Uterus (tissue), 4 donors: ENCODE measurements around the gene MSMP. TPM values are rescaled to one million over a fixed set of nuclear protein-coding genes. Genes with fewer than 3 reads are reported as not detected.
A peak's percentile ranks its signal among the peaks of the same experiment; 100 is the strongest.

ENCODE experiments used
- DNase-seq, 2 donors: peaks; one replicate each; pipeline ENCODE4 v3.0.0-alpha.2; 2019 to 2020
- H3K27ac ChIP-seq, 2 donors: fragments of 200-600 bp; sonication (generic); 1 replicate in 1 of 2; 2 replicates in 1 of 2; pipeline ENCODE4 v1.5.1; 2016 to 2018
- H3K27me3 ChIP-seq, 2 donors: fragments of 200-600 bp; sonication (generic); one replicate each; pipeline ENCODE4 v1.5.1; 2018 to 2019; ENCODE audit warnings: control low read depth in 1 of 2
- H3K36me3 ChIP-seq, 2 donors: fragments of 200-600 bp; sonication (generic); one replicate each; pipeline ENCODE4 v1.5.1; 2019; ENCODE audit warnings: control low read depth in 1 of 2
- H3K4me1 ChIP-seq, 2 donors: fragments of 200-600 bp; sonication (generic); one replicate each; pipeline ENCODE4 v1.5.1; 2018 to 2019; ENCODE audit warnings: control low read depth in 1 of 2
- H3K4me3 ChIP-seq, 2 donors: fragments of 200-600 bp; sonication (generic); 1 replicate in 1 of 2; 2 replicates in 1 of 2; pipeline ENCODE4 v1.5.1; 2018 to 2019; ENCODE audit warnings: mild to moderate bottlenecking in 1 of 2
- H3K9me3 ChIP-seq, 2 donors: fragments of 200-600 bp; sonication (generic); one replicate each; pipeline ENCODE4 v1.5.1; 2019; ENCODE audit warnings: control low read depth in 1 of 2
- POLR2A ChIP-seq, 2 donors: fragments of 450-650 bp; IDR thresholded peaks; one replicate each; pipeline ENCODE4 v1.6.1; 2016; ENCODE audit warnings: antibody characterized with exemption in 2 of 2, mild to moderate bottlenecking in 1 of 2, moderate library complexity in 1 of 2
- intact Hi-C: fragments of 100-400 bp; cut with DNase I; formaldehyde crosslinking; loops from one replicate; pipeline ENCODE4 v1.15.1; 2023; ENCODE audit warnings: low total_unique reads
- total RNA-seq, 4 donors: library from RNA; depleted of rRNA in 3 of 4; stranded (reverse); fragments of >200 nt in 3 of 4; gene quantifications; one replicate each; pipeline versions ENCODE4 v1.1.0 to v1.2.4, GENCODE V29; 2014 to 2023
- TF ChIP-seq, protein P1 (sequence below), 4 experiments: fragments of 200-600 bp in 2 of 4; fragments of 450-650 bp in 2 of 4; sonication (generic) in 2 of 4; IDR thresholded peaks; one replicate each; pipeline ENCODE4 v1.5.1; 2016 to 2019; ENCODE audit warnings: antibody characterized with exemption in 4 of 4, mild to moderate bottlenecking in 2 of 4, moderate library complexity in 1 of 4
- donor health status: DM: yes; HTN: yes; CAD: no.

MSMP gene
- total RNA-seq, 4 donors from 2014 or later, result not detected

DNA sequence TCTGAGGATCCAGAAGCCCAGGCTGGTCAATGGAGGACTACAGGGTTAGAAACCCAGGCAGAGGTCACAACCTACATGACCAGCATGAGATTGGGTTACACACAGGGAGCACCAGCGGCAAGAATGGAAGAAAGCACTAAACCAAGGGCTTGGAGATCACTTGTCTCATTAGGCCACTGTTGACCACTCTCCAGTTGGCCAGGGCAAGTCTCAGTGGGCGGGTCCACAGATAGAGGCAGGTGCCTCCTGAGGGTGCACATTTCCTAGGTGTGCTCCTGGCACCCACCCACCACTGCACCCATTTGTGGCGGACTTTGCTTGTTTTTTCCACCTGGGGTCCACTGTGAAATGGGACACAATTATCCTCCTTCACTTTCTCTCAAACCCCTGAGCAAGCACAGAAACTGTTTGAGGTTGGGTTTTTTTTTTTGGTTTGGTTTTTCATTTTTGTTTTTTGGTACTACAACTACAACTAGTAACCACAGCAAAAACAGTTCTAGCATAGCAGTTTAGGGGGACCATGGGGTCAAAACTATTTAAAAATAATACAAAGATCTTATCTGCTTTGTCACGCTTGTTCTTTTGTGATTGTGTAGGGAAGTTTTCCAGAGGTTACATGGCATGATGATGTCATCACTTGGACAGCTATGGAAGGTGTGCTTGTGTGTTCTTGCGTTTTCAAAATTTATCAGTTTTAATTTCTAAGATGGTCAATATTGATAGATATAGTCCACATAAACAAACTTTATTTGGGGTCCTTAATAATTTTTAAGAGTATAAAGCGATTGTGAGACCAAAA lies 43.4 kb upstream of the MSMP start:
- Histone ChIP-seq H3K27me3 (no peaks in the 10 kb centered on the region), H3K36me3 (no peaks in the 10 kb centered on the region), H3K4me3 (no peak overlapping the region), H3K9me3 (no peaks in the 10 kb centered on the region), H3K27ac (no peak overlapping the region), H3K4me1 (peaks cover 11 to 12% of the 10 kb centered on the region in 2 donors)
- intact Hi-C loops, result no loop called here
- TF ChIP-seq, protein P1, sequence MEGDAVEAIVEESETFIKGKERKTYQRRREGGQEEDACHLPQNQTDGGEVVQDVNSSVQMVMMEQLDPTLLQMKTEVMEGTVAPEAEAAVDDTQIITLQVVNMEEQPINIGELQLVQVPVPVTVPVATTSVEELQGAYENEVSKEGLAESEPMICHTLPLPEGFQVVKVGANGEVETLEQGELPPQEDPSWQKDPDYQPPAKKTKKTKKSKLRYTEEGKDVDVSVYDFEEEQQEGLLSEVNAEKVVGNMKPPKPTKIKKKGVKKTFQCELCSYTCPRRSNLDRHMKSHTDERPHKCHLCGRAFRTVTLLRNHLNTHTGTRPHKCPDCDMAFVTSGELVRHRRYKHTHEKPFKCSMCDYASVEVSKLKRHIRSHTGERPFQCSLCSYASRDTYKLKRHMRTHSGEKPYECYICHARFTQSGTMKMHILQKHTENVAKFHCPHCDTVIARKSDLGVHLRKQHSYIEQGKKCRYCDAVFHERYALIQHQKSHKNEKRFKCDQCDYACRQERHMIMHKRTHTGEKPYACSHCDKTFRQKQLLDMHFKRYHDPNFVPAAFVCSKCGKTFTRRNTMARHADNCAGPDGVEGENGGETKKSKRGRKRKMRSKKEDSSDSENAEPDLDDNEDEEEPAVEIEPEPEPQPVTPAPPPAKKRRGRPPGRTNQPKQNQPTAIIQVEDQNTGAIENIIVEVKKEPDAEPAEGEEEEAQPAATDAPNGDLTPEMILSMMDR (IDR thresholded peaks at IDR 0.05), result no peak
- TF ChIP-seq POLR2A (IDR thresholded peaks at IDR 0.05), result no peak
- no peak for DNase-seq

DNA sequence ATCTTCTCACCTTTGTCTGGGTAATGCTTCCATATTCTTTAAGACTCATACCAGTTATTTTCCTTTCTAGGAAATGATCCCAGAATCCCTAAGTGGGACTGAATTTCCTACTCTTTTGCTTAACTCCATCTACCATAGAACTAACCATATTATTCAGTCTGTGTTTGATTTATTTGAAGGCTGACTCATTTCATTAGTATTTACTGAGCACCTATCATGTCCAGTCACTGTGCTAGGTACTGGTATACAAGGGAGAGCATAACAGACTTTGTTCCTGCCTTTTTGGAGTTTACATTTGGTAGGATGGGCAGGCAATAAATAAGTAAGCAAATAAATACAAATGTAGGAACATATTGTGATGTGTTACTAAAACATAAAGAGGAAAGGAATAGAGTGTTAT lies 41.6 kb upstream of the MSMP start:
- TF ChIP-seq, protein P1 (IDR thresholded peaks at IDR 0.05), result no peak
- TF ChIP-seq POLR2A (IDR thresholded peaks at IDR 0.05), result no peak
- H3K4me1 ChIP-seq, result peaks cover 12 to 22% of the 10 kb centered on the region in 2 donors
- no peak overlapping the region for H3K4me3 ChIP-seq
- no peaks in the 10 kb centered on the region for H3K27me3 ChIP-seq
- no peaks in the 10 kb centered on the region for H3K9me3 ChIP-seq
- DNase-seq, result no peak
- intact Hi-C loops, result no loop called here
- H3K36me3 ChIP-seq, result no peaks in the 10 kb centered on the region
- H3K27ac ChIP-seq, result no peak overlapping the region

DNA sequence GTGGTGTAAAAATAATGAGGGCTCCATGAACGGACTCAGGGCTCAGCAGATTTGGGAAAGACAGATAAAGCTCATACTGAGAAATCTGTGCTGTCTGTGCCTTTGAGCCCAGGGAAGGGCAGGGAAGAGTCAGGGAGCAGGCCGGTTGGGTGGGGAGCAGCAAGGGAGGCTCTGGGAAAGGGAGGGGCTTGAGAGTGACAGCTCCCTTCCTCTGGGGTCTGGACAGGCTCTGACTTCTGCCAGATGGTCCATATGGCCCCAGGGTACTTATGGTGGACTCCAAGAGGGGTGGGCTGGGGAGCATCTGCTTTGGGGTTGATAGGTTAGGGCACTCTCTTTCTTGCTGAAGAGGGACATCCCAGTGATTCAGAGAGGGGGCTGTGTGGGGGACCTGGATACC lies 39.4 kb upstream of the MSMP start:
- DNase-seq, result no peak
- no peak overlapping the region for H3K4me3 ChIP-seq
- no peaks in the 10 kb centered on the region for H3K9me3 ChIP-seq
- H3K27me3 ChIP-seq, result no peaks in the 10 kb centered on the region
- no peaks in the 10 kb centered on the region for H3K36me3 ChIP-seq
- intact Hi-C loops, result loop anchor here (5.0 kb wide), 1 partner anchor 89 kb away; no protein-coding TSS in a partner anchor
- TF ChIP-seq POLR2A (IDR thresholded peaks at IDR 0.05), result no peak
- TF ChIP-seq, protein P1 (IDR thresholded peaks at IDR 0.05), result no peak
- peaks cover 12 to 22% of the 10 kb centered on the region in 2 donors for H3K4me1 ChIP-seq
- peak overlapping the region; percentile 25 to 63 for H3K27ac ChIP-seq

DNA sequence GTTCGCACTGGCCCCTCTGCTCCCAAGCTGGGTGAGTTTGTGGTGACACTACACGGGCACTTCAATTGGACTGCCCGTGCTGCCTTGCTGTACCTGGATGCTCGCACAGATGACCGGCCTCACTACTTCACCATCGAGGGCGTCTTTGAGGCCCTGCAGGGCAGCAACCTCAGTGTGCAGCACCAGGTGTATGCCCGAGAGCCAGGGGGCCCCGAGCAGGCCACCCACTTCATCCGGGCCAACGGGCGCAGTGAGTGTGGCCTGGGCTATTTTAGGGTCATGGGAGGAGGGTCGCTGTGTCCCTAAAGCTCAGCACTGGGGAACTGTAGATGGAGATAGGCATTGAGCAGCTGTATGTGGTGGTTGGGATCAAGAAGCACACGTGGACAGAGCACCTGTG lies 38.8 kb upstream of the MSMP start:
- peaks cover 12 to 22% of the 10 kb centered on the region in 2 donors for H3K4me1 ChIP-seq
- no peak for DNase-seq
- TF ChIP-seq POLR2A (IDR thresholded peaks at IDR 0.05), result no peak
- TF ChIP-seq, protein P1 (IDR thresholded peaks at IDR 0.05), result no peak
- H3K27me3 ChIP-seq, result no peaks in the 10 kb centered on the region
- H3K9me3 ChIP-seq, result no peaks in the 10 kb centered on the region
- H3K4me3 ChIP-seq, result no peak overlapping the region
- intact Hi-C loops, result loop anchor here (5.0 kb wide), 1 partner anchor 89 kb away; no protein-coding TSS in a partner anchor
- peak overlapping the region; percentile 63 to 91 for H3K27ac ChIP-seq
- H3K36me3 ChIP-seq, result no peaks in the 10 kb centered on the region
